NCI-H345 (cell line): ENCODE results near the gene RHOT1.
"Not testable (repeated sequence)": the region's sequence is repeated elsewhere in the genome, so short reads cannot be mapped to it uniquely, and the experiment has no call there.

Experiments used
- DNase-seq: peaks from one replicate; lab custom pipeline; 2025; lab: John Stamatoyannopoulos, UW

The RHOT1 gene

GRCh38 chr17:32142038-32142856, at the start of gene RHOT1:
Gene RHOT1 (plus strand): TSS chr17:32142502. CDS start chr17:32142693, 191 bp downstream.
- DNase-seq: peak; percentile 87

GRCh38 chr17:32099686-32100085, 42.6 kb upstream of the RHOT1 start:
- DNase-seq: no peak

DNA sequence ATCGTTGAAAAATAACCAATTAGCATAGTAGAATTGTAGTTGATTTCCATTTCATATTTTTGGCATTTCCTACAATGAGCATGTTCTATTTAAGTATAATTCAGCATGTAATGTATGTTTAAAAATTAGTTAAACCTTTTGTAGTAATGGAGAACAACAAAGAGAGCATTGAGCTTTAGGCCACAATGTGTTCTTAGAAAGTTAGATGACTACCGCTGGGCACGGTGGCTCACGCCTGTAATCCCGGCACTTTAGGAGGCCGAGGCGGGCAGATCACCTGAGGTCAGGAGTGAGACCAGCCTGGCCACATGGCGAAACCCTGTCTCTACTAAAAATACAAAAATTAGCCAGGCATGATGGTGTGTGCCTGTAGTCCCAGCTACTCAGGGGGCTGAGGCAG, 42.0 kb upstream of the RHOT1 start:
- not testable (repeated sequence) for DNase-seq

GRCh38 chr17:32100971-32101631, 41.2 kb upstream of the RHOT1 start:
- peak; percentile 75 for DNase-seq

- no peak for DNase-seq
Measured at GRCh38 chr17:32102172-32102571, 40.1 kb upstream of the RHOT1 start.

DNA sequence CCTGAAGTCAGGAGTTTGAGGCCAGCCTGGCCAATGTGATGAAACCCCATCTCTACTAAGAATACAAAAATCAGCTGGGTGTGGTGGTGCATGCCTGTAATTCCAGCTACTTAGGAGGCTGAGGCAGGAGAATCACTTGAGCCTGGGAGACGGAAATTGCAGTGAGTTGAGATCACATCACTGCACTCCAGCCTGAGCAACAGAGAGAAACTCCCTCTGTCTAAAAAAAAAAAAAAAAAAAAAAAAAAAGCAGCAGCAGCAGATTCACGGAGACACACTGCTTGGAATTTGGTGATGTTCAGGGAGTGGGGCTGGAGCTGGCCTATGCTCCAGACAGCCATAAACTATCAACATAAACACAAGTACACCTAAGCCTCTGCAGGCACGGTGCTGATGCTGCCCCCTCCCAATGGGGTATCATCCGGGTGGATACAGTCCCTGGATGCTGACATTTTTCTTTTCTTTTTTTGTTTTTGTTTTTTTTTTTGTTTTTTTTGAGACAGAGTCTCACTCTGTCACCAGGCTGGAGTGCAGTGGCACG, 39.6 kb upstream of the RHOT1 start:
- no peak for DNase-seq

DNA sequence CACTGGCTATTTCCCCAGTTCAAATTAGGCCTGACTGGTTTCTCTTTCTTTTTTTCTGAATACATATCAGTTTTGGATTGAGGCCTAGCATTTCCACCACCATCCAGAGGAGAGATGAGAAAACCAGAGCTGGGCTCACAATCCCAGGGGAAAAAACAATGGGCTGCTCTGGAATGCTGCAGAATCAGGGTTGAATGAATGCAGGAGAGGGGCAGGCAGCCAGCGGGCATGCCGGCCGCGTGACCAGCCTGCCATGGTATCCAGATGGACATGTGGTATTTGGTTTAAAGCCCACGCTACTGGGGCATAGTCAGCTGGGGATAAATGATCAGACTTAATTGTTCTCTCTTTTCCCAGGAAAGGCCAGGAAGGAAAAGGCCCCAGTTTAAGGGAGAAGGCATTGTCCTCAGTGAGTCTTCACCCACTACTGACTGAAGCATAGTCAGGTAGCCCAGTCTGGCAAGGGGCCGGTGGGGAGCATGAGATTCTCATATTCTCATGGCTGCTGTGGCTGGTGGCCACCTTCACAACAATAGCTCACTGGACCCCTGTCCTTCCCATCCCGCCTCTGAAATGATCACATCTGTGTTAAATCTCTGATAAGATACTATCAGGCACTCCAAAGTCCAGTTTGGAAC, 38.7 kb upstream of the RHOT1 start:
- DNase-seq: no peak

GRCh38 chr17:32104158-32104557, 38.1 kb upstream of the RHOT1 start:
- DNase-seq: no peak

GRCh38 chr17:32106471-32106981, 35.8 kb upstream of the RHOT1 start:
- DNase-seq: not testable (repeated sequence)

DNA sequence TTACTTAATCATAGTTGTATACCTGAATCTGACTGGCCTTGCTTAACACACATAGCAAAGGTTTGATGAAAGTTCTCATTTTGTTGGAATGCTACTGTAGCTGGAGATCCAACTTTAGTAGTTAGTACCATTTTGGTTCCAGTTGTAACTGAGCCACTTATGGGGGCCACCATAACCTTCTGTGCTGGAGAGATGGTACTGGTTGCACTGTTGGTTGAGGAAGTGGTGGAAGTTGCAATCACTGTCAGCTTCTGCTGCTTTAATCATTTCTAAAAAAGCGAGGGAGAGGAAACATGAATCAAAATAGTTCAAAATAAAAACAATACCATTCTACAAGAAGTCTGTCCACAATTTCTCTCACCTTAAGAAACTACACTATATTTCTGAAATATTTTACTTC, 35.1 kb upstream of the RHOT1 start:
- DNase-seq: not testable (repeated sequence)

GRCh38 chr17:32110596-32110995, 31.7 kb upstream of the RHOT1 start:
- DNase-seq: no peak

GRCh38 chr17:32111141-32111771, 31.0 kb upstream of the RHOT1 start:
- peak; percentile 48 for DNase-seq

DNA sequence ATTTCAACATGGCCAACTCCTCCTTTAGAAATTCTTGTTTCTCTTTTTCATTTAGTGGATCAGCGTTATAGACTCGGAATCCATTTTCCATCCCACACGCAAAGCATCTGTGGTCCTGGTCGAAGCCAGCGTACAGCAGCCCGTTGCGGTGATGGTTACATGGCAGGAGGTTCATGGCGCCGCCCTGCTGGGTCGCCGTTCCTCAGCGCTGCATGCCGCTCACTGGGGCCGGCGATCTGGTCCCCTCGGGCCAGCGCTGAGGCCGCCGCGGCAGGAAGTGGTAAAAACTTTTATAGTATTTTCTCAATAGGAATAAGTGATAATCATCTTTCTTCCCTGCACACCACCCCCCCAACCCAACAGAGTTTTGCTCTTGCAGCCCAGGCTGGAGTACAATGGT, 29.9 kb upstream of the RHOT1 start:
- no peak for DNase-seq

- no peak for DNase-seq
Measured at GRCh38 chr17:32114536-32114935, 27.8 kb upstream of the RHOT1 start.

DNA sequence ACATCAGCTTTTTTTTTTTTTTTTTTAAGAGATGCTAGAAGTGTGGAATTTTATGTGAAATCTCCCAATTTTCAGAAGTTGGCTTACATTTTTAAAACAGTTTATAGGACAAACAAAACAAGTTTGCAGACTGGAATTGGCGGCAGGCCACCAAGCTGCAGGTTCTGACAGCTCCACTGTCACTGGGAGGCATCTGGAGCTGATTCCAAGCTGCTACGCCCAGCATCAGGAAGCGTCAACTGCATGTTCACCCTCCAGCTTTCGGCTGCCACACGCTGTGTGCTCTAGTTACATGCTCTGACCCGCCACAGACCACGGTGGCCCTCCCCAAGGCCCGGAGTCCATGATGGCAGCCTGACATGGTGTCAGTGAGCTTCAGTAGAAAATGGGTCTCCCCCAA, 26.8 kb upstream of the RHOT1 start:
- DNase-seq: not testable (repeated sequence)

GRCh38 chr17:32116937-32117336, 25.4 kb upstream of the RHOT1 start:
- DNase-seq: peak; percentile 68

- no peak for DNase-seq
Measured at GRCh38 chr17:32117399-32117798, 24.9 kb upstream of the RHOT1 start.

- DNase-seq: not testable (repeated sequence)
Measured at GRCh38 chr17:32118088-32118487, 24.2 kb upstream of the RHOT1 start.

DNA sequence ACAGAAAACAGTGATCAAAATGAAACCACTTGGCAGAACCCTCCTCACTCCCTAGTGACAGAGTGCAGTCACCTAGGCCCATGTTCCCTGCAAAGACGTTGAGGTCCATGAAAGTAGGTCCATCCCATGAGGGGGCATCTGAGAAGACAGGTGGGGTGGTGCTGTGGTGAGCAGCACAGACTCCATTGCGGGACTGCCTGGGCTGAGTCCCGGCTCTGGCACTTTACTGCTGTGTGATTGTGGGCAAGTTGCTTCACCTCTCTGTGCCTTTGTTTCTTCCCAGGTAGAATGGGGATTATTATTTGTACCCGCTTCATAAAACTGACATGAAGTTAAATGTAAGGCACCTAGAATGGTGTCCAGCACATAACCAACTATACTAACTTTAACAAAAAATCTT, 23.5 kb upstream of the RHOT1 start:
- DNase-seq: no peak

GRCh38 chr17:32120141-32120540, 22.2 kb upstream of the RHOT1 start:
- no peak for DNase-seq

GRCh38 chr17:32120716-32121115, 21.6 kb upstream of the RHOT1 start:
- no peak for DNase-seq

GRCh38 chr17:32123782-32124181, 18.5 kb upstream of the RHOT1 start:
- no peak for DNase-seq
